ENCODE measurements around the gene AMT. TPM values are rescaled to one million over a fixed set of nuclear protein-coding genes. Genes with fewer than 3 reads are reported as not detected.
"Not testable (repeated sequence)": the region's sequence is repeated elsewhere in the genome, so short reads cannot be mapped to it uniquely, and the experiment has no call there.

Gene AMT
- total RNA-seq, 2 experiments from 2014 or later, result 10.0 to 10.3 TPM

- no peaks in the 10 kb centered on the region for H3K27me3 Mint-ChIP-seq
- H3K4me1 Mint-ChIP-seq, result peaks cover 51% of the 10 kb centered on the region
- DNase-seq (no peak), ATAC-seq (ENCODE audit: low read depth) (no peak)
- peak overlapping the region; percentile 26 for H3K4me3 Mint-ChIP-seq
- no peaks in the 10 kb centered on the region for H3K9me3 Mint-ChIP-seq
- H3K36me3 Mint-ChIP-seq, result peaks cover 36% of the 10 kb centered on the region
- peak overlapping the region; percentile 96 for H3K27ac Mint-ChIP-seq
- POLR2A ChIA-PET, result interaction anchor here (1.3 to 5.7 kb wide), 4 partner anchors 14 to 75 kb away, joined by 4 to 47 read pairs (median 36); partner anchors contain the start of genes NICN1 and USP4
Observed at GRCh38 chr3:49414753-49415152, 7.5 kb downstream of the AMT start.

GRCh38 chr3:49413338-49413734 is 8.9 kb downstream of the AMT start:
- Mint-ChIP-seq H3K36me3 (peaks cover 27% of the 10 kb centered on the region), H3K4me3 (peak overlapping the region; percentile 93), H3K27me3 (no peaks in the 10 kb centered on the region), H3K9me3 (no peaks in the 10 kb centered on the region), H3K27ac (peak overlapping the region; percentile 92), H3K4me1 (peaks cover 54% of the 10 kb centered on the region)
- POLR2A ChIA-PET, result interaction anchor here (1.0 to 5.7 kb wide), 5 partner anchors 9 to 74 kb away, joined by 4 to 45 read pairs (median 15); partner anchors contain the start of genes AMT, DAG1 and USP4
- ATAC-seq (ENCODE audit: low read depth) (no peak), DNase-seq (no peak)

GRCh38 chr3:49412632-49413337 is 9.5 kb downstream of the AMT start:
- no peak for ATAC-seq (ENCODE audit: low read depth)
- POLR2A ChIA-PET, result interaction anchor here (0.6 to 5.7 kb wide), 16 partner anchors 9 to 850 kb away, joined by 3 to 45 read pairs (median 6); partner anchors contain the start of genes AMT, DAG1, GPX1 and NDUFAF3
- peak overlapping the region; percentile 92 for H3K27ac Mint-ChIP-seq
- H3K27me3 Mint-ChIP-seq, result no peaks in the 10 kb centered on the region
- DNase-seq, result peak; percentile 30
- H3K4me1 Mint-ChIP-seq, result peaks cover 54% of the 10 kb centered on the region
- peak overlapping the region; percentile 93 for H3K4me3 Mint-ChIP-seq
- no peaks in the 10 kb centered on the region for H3K9me3 Mint-ChIP-seq
- peaks cover 24% of the 10 kb centered on the region for H3K36me3 Mint-ChIP-seq

GRCh38 chr3:49411968-49412631 is 10.2 kb downstream of the AMT start, which contains the start of the genes RHOA and TCTA:
RHOA (minus strand) TSS chr3:49411976; CDS start chr3:49375589, 36,387 bp downstream.
TCTA (plus strand) TSS chr3:49412423; CDS start chr3:49412427, 4 bp downstream.
- ATAC-seq (ENCODE audit: low read depth) (peak; percentile 82), DNase-seq (peak; percentile 97)
- H3K9me3 Mint-ChIP-seq, result no peaks in the 10 kb centered on the region
- H3K4me1 Mint-ChIP-seq, result peaks cover 53% of the 10 kb centered on the region
- peak within 1 kb of the TSS; percentile 94 for H3K4me3 Mint-ChIP-seq
- H3K36me3 Mint-ChIP-seq, result peaks cover 22% of the 10 kb centered on the region
- POLR2A ChIA-PET, result interaction anchor here (0.6 to 5.7 kb wide), 33 partner anchors 8 to 849 kb away, joined by 3 to 45 read pairs (median 4); partner anchors contain the start of genes AMT, DAG1, GPX1 and IMPDH2
- peak within 1 kb of the TSS; percentile 92 for H3K27ac Mint-ChIP-seq
- no peaks in the 10 kb centered on the region for H3K27me3 Mint-ChIP-seq

- Mint-ChIP-seq H3K4me1 (peaks cover 52% of the 10 kb centered on the region), H3K27me3 (no peaks in the 10 kb centered on the region), H3K27ac (peak overlapping the region; percentile 92), H3K9me3 (no peaks in the 10 kb centered on the region), H3K36me3 (peaks cover 19% of the 10 kb centered on the region), H3K4me3 (peak overlapping the region; percentile 94)
- DNase-seq, result no peak
- ATAC-seq (ENCODE audit: low read depth), result peak; percentile 19
- POLR2A ChIA-PET, result interaction anchor here (0.6 to 5.7 kb wide), 30 partner anchors 8 to 492 kb away, joined by 3 to 45 read pairs (median 4); partner anchors contain the start of genes AMT, DAG1, GPX1 and IMPDH2
Observed at GRCh38 chr3:49411535-49411967, 10.7 kb downstream of the AMT start.

GRCh38 chr3:49410846-49411534 is 11.3 kb downstream of the AMT start:
- H3K27ac Mint-ChIP-seq, result peak overlapping the region; percentile 89
- no peaks in the 10 kb centered on the region for H3K27me3 Mint-ChIP-seq
- peaks cover 19% of the 10 kb centered on the region for H3K36me3 Mint-ChIP-seq
- POLR2A ChIA-PET, result interaction anchor here (0.6 to 2.4 kb wide), 20 partner anchors 9 to 491 kb away, joined by 3 to 45 read pairs (median 4); partner anchors contain the start of genes AMT, DAG1, GPX1 and IMPDH2
- ATAC-seq (ENCODE audit: low read depth) (no peak), DNase-seq (no peak)
- no peaks in the 10 kb centered on the region for H3K9me3 Mint-ChIP-seq
- H3K4me3 Mint-ChIP-seq, result peak overlapping the region; percentile 94
- H3K4me1 Mint-ChIP-seq, result peaks cover 50% of the 10 kb centered on the region

GRCh38 chr3:49410066-49410845 is 12.0 kb downstream of the AMT start:
- Mint-ChIP-seq H3K27ac (peak overlapping the region; percentile 89), H3K4me3 (peak overlapping the region; percentile 94), H3K36me3 (peaks cover 22% of the 10 kb centered on the region), H3K9me3 (no peaks in the 10 kb centered on the region), H3K27me3 (no peaks in the 10 kb centered on the region), H3K4me1 (peaks cover 45% of the 10 kb centered on the region)
- POLR2A ChIA-PET, result interaction anchor here (0.6 to 1.1 kb wide), 4 partner anchors 34 to 316 kb away, joined by 3 to 8 read pairs (median 3); partner anchors contain the start of genes QRICH1, USP19 and USP4
- ATAC-seq (ENCODE audit: low read depth), result no peak
- DNase-seq, result no peak

GRCh38 chr3:49406571-49407565 is 15.4 kb downstream of the AMT start:
- peaks cover 20% of the 10 kb centered on the region for H3K36me3 Mint-ChIP-seq
- H3K4me1 Mint-ChIP-seq, result peaks cover 29% of the 10 kb centered on the region

GRCh38 chr3:49405570-49405969 is 16.7 kb downstream of the AMT start:
- not testable (repeated sequence) for H3K4me3 Mint-ChIP-seq; H3K9me3 Mint-ChIP-seq; ATAC-seq (ENCODE audit: low read depth); DNase-seq; H3K27me3 Mint-ChIP-seq; H3K27ac Mint-ChIP-seq
- H3K4me1 Mint-ChIP-seq, result peaks cover 33% of the 10 kb centered on the region
- POLR2A ChIA-PET, result interaction anchor here (0.8 to 1.0 kb wide), 2 partner anchors 64 to 66 kb away, joined by 4 to 6 read pairs; partner anchors contain the start of gene USP4
- H3K36me3 Mint-ChIP-seq, result peaks cover 22% of the 10 kb centered on the region

More at GRCh38 chr3:49406571-49407565, 15.4 kb downstream of the AMT start:
- Mint-ChIP-seq H3K9me3 (no peaks in the 10 kb centered on the region), H3K27me3 (no peaks in the 10 kb centered on the region), H3K27ac (peak overlapping the region; percentile 49), H3K4me3 (peak overlapping the region; percentile 47)
- no peak for DNase-seq
- ATAC-seq (ENCODE audit: low read depth), result no peak
- POLR2A ChIA-PET, result no interaction called here

GRCh38 chr3:49403891-49404290 is 18.4 kb downstream of the AMT start:
- H3K36me3 Mint-ChIP-seq, result peaks cover 30% of the 10 kb centered on the region
- POLR2A ChIA-PET, result no interaction called here
- DNase-seq (no peak), ATAC-seq (ENCODE audit: low read depth) (no peak)
- no peak overlapping the region for H3K27ac Mint-ChIP-seq
- no peak overlapping the region for H3K4me3 Mint-ChIP-seq
- H3K9me3 Mint-ChIP-seq, result no peaks in the 10 kb centered on the region
- H3K27me3 Mint-ChIP-seq, result no peaks in the 10 kb centered on the region
- H3K4me1 Mint-ChIP-seq, result peaks cover 32% of the 10 kb centered on the region

GRCh38 chr3:49401766-49402165 is 20.5 kb downstream of the AMT start:
- peaks cover 30% of the 10 kb centered on the region for H3K4me1 Mint-ChIP-seq
- ATAC-seq (ENCODE audit: low read depth), result no peak
- no peaks in the 10 kb centered on the region for H3K9me3 Mint-ChIP-seq
- no peak overlapping the region for H3K4me3 Mint-ChIP-seq
- H3K27me3 Mint-ChIP-seq, result no peaks in the 10 kb centered on the region
- H3K36me3 Mint-ChIP-seq, result peaks cover 36% of the 10 kb centered on the region
- POLR2A ChIA-PET, result no interaction called here
- DNase-seq, result no peak
- H3K27ac Mint-ChIP-seq, result no peak overlapping the region
